CD4-positive, alpha-beta T cell treated with Interleukin-6 at 100 ng/mL for 8 hours (primary cell): ENCODE results near the gene GALNT10.

Experiments used
- DNase-seq: peaks from one replicate; pipeline ENCODE4 v3.0.0-alpha.2; 2020; ENCODE audit warnings: mixed read lengths, low spot score

The GALNT10 gene

GRCh38 chr5:154236536-154237375 lies 46.2 kb downstream of the GALNT10 start:
- peak; percentile 9 for DNase-seq

DNA sequence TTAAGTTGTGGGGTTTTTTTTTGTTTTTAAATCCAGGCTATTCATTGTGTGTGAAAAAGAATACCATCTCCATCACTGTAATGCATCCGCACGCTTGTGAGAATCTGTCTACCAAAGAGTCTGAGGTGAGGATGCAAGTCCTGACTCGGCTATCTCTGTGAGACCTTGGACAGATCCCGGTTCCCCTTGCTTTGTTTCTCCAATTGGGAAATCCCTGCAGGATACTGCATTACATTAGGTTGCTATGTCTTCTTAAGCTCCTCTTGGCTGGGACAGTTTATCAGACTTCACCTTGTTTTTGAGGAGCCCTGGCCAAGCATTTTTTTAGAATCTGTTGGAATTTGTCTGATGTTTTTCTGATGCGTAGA lies 46.8 kb downstream of the GALNT10 start:
- no peak for DNase-seq

- DNase-seq: no peak
Measured at GRCh38 chr5:154237946-154238345, 47.4 kb downstream of the GALNT10 start.

DNA sequence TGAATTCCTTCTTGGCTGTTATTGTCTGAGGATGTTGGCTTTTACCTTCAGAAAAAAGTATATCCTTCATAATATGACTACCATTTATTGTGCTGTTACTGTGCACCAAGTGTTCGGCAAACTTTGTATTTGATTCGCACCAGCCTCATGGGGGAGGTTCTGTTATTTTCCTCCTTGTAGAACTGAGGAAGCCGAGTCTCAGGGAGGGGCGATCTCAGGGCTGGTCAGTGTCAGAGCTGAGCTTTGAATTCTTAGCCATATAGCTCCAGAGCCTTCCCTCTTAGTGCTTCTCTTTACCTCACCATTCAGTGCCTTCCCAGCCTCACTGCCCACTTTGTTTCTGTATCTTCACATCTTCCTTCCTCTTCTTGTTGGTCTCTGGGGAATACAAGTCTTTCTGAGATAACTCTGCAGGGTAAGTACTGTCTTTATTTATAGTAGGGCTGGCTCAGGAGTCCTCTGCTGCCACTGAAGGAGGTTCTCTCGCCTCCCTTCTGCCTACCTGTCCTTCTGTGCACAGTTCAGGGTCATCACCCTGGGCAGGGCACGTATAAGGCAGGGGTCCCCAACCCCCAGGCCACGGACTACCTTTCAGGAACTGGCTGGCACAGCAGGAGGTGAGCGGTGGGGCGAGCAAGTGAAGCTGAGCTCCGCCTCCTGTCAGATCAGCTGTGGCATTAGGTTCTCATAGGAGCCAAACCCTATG lies 48.4 kb downstream of the GALNT10 start:
- DNase-seq: no peak

GRCh38 chr5:154240595-154240994 lies 50.1 kb downstream of the GALNT10 start:
- no peak for DNase-seq

DNA sequence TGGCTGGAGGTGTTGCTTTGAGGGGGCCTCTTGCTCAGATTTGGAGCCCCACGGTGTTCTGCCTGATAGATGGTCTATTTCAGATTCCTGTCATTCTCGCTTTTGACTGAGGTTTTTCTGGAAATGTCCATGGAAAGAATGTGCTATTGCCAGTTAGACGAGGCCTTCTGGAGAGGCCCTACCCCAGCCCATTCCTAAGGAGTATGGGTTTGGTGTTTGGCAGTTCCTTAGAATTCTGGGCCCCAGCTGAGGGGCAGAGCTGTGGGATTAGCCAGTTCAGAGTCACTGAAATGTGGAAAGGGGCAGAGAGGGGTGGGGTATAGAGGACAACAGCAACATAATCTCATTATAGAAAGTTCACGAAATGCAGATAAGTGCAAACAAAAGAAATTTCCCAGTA lies 50.5 kb downstream of the GALNT10 start:
- DNase-seq: no peak

DNA sequence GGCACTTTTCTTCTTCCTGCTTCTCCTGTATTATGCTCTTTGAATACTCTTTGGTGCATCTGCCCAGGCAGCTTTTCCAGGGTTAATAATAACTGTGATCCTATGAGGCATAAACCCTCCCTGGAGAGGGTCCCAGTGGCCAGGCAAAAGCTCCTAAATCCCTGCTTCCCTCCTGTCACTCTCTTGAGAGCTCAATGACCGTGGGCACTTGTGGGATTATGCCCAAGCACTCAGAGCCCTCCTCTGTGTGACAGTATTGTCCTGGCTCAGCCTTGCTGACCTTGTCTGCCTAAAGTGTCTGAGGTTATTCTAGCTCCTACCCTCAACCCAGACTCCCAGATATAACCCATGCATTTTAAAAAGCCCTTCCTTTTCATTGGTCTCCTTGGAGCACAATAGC lies 51.9 kb downstream of the GALNT10 start:
- DNase-seq: no peak

- no peak for DNase-seq
Measured at GRCh38 chr5:154242964-154243376, 52.4 kb downstream of the GALNT10 start.

DNA sequence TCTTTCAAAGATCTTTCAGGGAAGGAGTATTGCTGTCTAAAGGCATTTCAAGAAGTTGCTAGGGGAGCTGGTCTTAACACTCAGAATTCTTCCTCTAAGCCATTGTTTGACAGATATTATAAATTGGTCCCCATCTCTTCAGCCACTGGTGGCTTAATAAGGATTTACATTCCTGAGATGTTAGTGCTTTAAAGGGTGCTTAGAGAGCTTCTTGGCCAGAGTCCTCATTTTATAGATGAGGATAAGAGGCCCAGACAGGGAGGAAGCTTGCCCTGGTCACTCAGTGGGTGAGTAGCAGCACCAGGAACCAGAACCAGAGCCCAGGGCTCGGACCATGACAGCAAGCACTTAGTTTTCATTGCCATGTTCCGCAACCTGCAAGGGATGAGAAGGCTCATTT lies 53.2 kb downstream of the GALNT10 start:
- DNase-seq: no peak

DNA sequence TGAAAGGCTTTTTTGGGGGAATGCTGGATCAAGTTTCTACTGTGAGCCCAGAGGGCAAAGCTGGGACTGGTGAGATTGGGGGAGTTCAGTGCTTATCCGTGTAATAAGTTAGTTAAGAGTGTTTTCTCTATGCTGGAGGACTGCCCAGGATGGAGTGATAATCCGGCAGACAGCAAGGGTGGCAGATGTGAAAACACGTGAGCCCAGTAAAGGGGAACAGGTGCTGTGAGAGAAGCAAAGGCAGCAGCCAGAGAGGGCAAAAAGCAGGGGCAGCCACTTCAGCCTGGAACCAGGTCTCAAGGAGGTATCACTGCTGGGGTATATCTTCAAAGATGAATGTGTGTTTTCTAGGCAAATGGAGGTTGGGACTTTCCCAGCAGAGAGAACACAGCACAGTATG lies 53.9 kb downstream of the GALNT10 start:
- no peak for DNase-seq

DNA sequence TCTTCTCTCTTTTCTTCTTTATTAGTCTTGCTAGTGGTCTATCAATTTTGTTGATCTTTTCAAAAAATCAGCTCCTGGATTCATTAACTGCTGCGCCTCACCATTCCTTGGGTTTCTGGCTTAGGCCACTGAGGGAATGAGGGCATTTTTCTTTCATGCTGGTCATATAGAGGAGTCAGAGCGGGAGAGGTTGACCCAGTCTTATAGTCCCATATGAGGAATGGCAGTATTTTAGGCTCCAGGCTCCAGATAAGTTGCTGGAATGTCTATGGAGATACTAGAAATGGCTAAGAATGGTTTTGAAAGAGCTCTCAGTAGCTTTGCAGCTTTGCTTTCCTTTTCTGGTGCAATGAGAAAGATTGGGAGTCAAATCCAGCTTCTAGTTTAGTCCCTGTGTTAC lies 58.2 kb downstream of the GALNT10 start:
- no peak for DNase-seq

GRCh38 chr5:154249826-154250225 lies 59.3 kb downstream of the GALNT10 start:
- no peak for DNase-seq

DNA sequence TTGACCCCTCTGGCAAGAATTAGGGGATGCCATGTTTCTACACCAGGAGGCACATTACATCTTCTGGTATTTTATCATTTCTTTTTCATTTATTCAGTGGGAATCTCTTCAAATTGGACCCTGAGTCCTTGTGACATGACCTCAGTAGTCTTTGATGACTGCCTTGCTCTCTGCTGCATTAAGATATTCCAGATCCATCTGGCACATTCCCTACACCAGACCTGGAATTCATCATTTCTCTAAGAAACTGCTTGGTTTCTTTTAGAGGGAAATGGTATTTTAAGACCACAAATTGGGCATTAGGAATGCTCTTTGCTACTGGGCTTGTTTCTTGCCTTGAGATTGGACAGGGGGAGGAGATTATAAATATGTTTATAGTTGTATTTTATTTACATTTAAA lies 61.0 kb downstream of the GALNT10 start:
- DNase-seq: no peak

DNA sequence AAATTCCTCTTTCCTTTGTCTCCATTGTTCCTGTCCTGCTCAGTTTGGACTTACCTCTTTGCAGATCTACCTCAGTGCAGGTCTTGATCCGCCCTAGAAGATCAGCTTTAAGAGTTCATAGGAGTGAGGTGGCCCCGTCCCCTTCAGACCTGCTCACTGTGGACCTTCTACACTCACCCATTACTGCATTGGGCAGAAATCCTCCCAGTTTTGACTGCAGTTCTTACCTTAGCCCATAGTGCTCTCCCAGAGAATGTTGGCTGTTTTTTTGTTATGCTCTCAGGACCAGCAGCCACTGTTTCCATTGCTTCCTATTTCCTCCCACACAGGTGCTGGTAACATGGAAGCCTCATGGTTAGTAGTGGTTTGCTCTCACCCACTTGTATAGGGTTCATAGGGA lies 63.3 kb downstream of the GALNT10 start:
- DNase-seq: no peak

DNA sequence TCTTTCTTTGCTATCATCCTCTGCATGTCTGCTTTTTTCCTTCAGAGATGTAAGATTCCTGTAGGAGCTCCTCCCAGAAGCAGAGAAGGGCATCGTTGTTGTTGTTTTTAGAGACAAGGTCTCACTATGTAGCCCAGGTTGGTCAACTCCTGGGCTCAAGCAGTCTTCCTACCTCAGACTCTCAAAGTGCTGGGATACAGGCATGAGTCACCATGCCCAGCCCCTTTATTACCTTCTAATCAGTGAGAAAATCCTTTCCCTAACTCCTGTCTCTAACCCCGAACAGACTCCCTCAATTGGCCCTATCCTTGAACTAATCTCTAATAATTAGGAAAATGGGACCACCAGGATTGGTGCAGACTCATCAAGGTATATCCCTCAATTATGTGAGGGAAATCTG lies 64.4 kb downstream of the GALNT10 start:
- no peak for DNase-seq

GRCh38 chr5:154257046-154257445 lies 66.5 kb downstream of the GALNT10 start:
- no peak for DNase-seq

GRCh38 chr5:154258531-154259217 lies 68.1 kb downstream of the GALNT10 start:
- no peak for DNase-seq

DNA sequence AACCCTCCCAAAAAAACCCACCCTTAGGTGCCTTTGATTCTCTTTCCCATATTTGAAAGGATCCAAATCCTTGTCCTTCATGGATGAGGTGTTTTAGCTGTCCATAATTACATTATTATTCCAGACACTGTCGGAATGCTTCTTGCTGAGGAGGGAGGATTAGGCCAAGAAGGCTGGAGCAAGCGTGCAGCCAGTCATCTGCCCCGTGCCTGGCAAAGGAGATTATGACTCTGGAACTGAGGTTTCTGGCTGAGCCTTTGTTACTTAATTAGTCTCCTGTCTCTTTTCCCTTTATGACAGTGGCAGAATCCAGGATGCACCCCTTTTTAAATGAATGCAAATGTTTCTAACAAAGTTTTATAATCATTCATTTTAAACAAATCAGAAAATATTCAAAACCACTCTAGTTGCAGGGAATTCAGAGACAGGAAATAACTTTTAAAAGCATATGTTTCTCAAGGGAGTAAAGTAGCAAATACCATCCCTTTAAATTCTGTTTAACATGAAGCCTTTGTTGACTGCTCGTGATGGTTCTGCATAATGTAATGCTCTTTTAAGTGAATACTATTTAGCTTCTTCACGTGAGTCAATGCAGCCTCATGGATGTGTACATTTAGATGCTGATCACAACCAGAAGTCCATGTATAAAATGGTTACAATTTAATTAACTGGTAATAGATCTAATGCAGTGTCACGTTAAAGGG lies 69.8 kb downstream of the GALNT10 start:
- no peak for DNase-seq

GRCh38 chr5:154262342-154262741 lies 71.8 kb downstream of the GALNT10 start:
- DNase-seq: no peak

- DNase-seq: no peak
Measured at GRCh38 chr5:154264549-154265196, 74.1 kb downstream of the GALNT10 start.

GRCh38 chr5:154265197-154265773 lies 74.8 kb downstream of the GALNT10 start:
- DNase-seq: no peak

- no peak for DNase-seq
Measured at GRCh38 chr5:154267516-154267915, 77.0 kb downstream of the GALNT10 start.
